NB4 (cell line): ENCODE data around the gene DENND6A.
"Not testable (repeated sequence)": the region's sequence is repeated elsewhere in the genome, so short reads cannot be mapped to it uniquely, and the experiment has no call there.

Experiments used
- DNase-seq: peaks from one replicate; pipeline ENCODE4 v3.0.0; 2010; ENCODE audit warnings: low read depth
- H3K4me3 ChIP-seq: one replicate; pipeline ENCODE4 v1.5.1; 2011; ENCODE audit warnings: mild to moderate bottlenecking, low read depth, low read length, moderate library complexity
- MYC ChIP-seq: IDR thresholded peaks from 2 replicates; pipeline ENCODE4 v1.6.1; 2011; ENCODE audit warnings: low read depth, low read length
- POLR2A ChIP-seq: IDR thresholded peaks from 2 replicates; pipeline ENCODE4 v1.6.1; 2011; ENCODE audit warnings: mild to moderate bottlenecking; ENCODE audit not compliant: insufficient read length; ENCODE audit errors: extremely low read depth
- TF ChIP-seq, protein P1 (sequence below): IDR thresholded peaks from one replicate; pipeline ENCODE4 v1.5.1; 2012; ENCODE audit warnings: low read depth, low read length
- TF ChIP-seq, protein P2 (sequence below): IDR thresholded peaks from 2 replicates; pipeline ENCODE4 v1.6.1; 2011; ENCODE audit warnings: low read depth, low read length

DENND6A gene

GRCh38 chr3:57717205-57717868 lies 24.5 kb upstream of the DENND6A start:
- no peak overlapping the region for H3K4me3 ChIP-seq
- DNase-seq: no peak
- TF ChIP-seq, protein P1, sequence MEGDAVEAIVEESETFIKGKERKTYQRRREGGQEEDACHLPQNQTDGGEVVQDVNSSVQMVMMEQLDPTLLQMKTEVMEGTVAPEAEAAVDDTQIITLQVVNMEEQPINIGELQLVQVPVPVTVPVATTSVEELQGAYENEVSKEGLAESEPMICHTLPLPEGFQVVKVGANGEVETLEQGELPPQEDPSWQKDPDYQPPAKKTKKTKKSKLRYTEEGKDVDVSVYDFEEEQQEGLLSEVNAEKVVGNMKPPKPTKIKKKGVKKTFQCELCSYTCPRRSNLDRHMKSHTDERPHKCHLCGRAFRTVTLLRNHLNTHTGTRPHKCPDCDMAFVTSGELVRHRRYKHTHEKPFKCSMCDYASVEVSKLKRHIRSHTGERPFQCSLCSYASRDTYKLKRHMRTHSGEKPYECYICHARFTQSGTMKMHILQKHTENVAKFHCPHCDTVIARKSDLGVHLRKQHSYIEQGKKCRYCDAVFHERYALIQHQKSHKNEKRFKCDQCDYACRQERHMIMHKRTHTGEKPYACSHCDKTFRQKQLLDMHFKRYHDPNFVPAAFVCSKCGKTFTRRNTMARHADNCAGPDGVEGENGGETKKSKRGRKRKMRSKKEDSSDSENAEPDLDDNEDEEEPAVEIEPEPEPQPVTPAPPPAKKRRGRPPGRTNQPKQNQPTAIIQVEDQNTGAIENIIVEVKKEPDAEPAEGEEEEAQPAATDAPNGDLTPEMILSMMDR: no peak
- TF ChIP-seq, protein P2, sequence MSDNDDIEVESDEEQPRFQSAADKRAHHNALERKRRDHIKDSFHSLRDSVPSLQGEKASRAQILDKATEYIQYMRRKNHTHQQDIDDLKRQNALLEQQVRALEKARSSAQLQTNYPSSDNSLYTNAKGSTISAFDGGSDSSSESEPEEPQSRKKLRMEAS: no peak
- no peak for TF ChIP-seq MYC
- TF ChIP-seq POLR2A: no peak

- TF ChIP-seq, protein P2: no peak
- no peak for TF ChIP-seq POLR2A
- TF ChIP-seq MYC: no peak
- TF ChIP-seq, protein P1: no peak
- H3K4me3 ChIP-seq: no peak overlapping the region
- DNase-seq: no peak
Observed at GRCh38 chr3:57715686-57716085, 22.8 kb upstream of the DENND6A start.

DNA sequence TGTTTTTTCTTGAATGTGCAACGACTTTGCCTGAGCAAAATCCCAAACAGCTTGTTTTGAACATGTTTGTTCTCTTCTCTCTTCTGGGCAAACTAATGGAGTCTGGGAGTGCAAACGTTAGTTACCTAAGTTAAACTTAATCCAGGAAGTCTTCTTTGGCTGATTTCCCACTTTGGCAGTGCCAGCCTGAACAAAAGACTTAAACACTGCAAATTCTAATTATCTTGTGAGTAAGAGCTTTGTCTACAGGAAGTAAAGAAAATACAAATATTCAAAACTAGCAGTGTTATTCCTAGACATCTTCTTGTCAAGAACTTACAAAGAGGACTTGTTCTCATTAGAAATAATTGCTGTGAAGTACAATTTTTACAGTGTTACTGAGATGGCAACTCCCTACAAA lies 16.7 kb upstream of the DENND6A start:
- DNase-seq: no peak
- TF ChIP-seq, protein P2: no peak
- TF ChIP-seq MYC (no peak), POLR2A (no peak)
- TF ChIP-seq, protein P1: no peak
- no peak overlapping the region for H3K4me3 ChIP-seq

GRCh38 chr3:57709031-57709430 lies 16.2 kb upstream of the DENND6A start:
- DNase-seq: no peak
- no peak for TF ChIP-seq POLR2A
- TF ChIP-seq, protein P2: no peak
- TF ChIP-seq, protein P1: no peak
- no peak for TF ChIP-seq MYC
- no peak overlapping the region for H3K4me3 ChIP-seq

DNA sequence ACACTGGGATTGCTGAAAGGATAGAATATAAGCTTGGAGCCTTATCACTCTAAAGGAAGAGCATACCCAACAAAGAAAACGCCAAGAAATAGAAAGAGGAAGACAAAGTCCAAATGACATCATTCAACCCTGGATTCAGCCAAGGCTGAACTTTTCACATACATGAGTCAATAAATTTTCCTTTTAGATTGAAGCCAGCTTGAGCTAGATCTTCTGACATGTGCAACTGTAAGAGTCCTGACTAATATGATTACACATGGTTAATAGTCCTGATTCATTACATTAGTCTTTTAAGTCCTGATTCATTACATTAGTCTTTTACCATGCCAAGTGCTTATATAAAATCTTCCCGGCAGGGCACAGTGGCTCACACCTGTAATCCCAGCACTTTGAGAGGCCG lies 13.6 kb upstream of the DENND6A start:
- DNase-seq: no peak
- H3K4me3 ChIP-seq: no peak overlapping the region
- TF ChIP-seq, protein P1: no peak
- TF ChIP-seq MYC (no peak), POLR2A (no peak)
- TF ChIP-seq, protein P2: no peak

- DNase-seq, H3K4me3 ChIP-seq: not testable (repeated sequence)
Observed at GRCh38 chr3:57705351-57705750, 12.5 kb upstream of the DENND6A start.
